Ramos (cell line): Measurements from ENCODE around the gene MEGF11.

Experiments
- in situ Hi-C: fragments of 300-500 bp; cut with MboI; formaldehyde crosslinking; loops from one replicate; pipeline ENCODE4 v1.14.3; 2022; ENCODE audit warnings: low sequenced_read_pairs; ENCODE audit not compliant: unreplicated experiment

Gene MEGF11

GRCh38 chr15:66184936-66185790 is 68.4 kb downstream of the MEGF11 start:
- in situ Hi-C loops = no loop called here

GRCh38 chr15:66184492-66184891 is 69.1 kb downstream of the MEGF11 start:
- in situ Hi-C loops = no loop called here

- in situ Hi-C loops = no loop called here
These were observed 72.9 kb downstream of the MEGF11 start for GRCh38 chr15:66180531-66181097.

GRCh38 chr15:66178531-66178910 is 75.0 kb downstream of the MEGF11 start:
- in situ Hi-C loops = no loop called here

GRCh38 chr15:66172324-66172980 is 81.1 kb downstream of the MEGF11 start:
- in situ Hi-C loops = loop anchor here (25.0 kb wide), 1 partner anchor 915 kb away; no protein-coding TSS in a partner anchor

GRCh38 chr15:66171841-66172240 is 81.7 kb downstream of the MEGF11 start:
- in situ Hi-C loops = loop anchor here (25.0 kb wide), 1 partner anchor 915 kb away; no protein-coding TSS in a partner anchor

- in situ Hi-C loops = loop anchor here (25.0 kb wide), 1 partner anchor 917 kb away; no protein-coding TSS in a partner anchor
These were observed 82.8 kb downstream of the MEGF11 start for GRCh38 chr15:66170716-66171115.

GRCh38 chr15:66170042-66170441 is 83.5 kb downstream of the MEGF11 start:
- in situ Hi-C loops = loop anchor here (25.0 kb wide), 1 partner anchor 917 kb away; no protein-coding TSS in a partner anchor

- in situ Hi-C loops = loop anchor here (25.0 kb wide), 1 partner anchor 918 kb away; no protein-coding TSS in a partner anchor
These were observed 83.9 kb downstream of the MEGF11 start for GRCh38 chr15:66169625-66170024.

GRCh38 chr15:66169023-66169422 is 84.5 kb downstream of the MEGF11 start:
- in situ Hi-C loops = loop anchor here (25.0 kb wide), 1 partner anchor 918 kb away; no protein-coding TSS in a partner anchor

- in situ Hi-C loops = loop anchor here (25.0 kb wide), 1 partner anchor 919 kb away; no protein-coding TSS in a partner anchor
These were observed 85.7 kb downstream of the MEGF11 start for GRCh38 chr15:66167854-66168253.

- in situ Hi-C loops = loop anchor here (25.0 kb wide), 1 partner anchor 921 kb away; no protein-coding TSS in a partner anchor
These were observed 87.7 kb downstream of the MEGF11 start for GRCh38 chr15:66165856-66166255.

- in situ Hi-C loops = loop anchor here (25.0 kb wide), 1 partner anchor 923 kb away; no protein-coding TSS in a partner anchor
These were observed 88.8 kb downstream of the MEGF11 start for GRCh38 chr15:66164788-66165187.

GRCh38 chr15:66163553-66163952 is 90.0 kb downstream of the MEGF11 start:
- in situ Hi-C loops = loop anchor here (25.0 kb wide), 1 partner anchor 924 kb away; no protein-coding TSS in a partner anchor

GRCh38 chr15:66162286-66162685 is 91.3 kb downstream of the MEGF11 start:
- in situ Hi-C loops = loop anchor here (25.0 kb wide), 1 partner anchor 925 kb away; no protein-coding TSS in a partner anchor

GRCh38 chr15:66161575-66162118 is 91.9 kb downstream of the MEGF11 start:
- in situ Hi-C loops = loop anchor here (25.0 kb wide), 1 partner anchor 926 kb away; no protein-coding TSS in a partner anchor

- in situ Hi-C loops = loop anchor here (25.0 kb wide), 1 partner anchor 926 kb away; no protein-coding TSS in a partner anchor
These were observed 92.4 kb downstream of the MEGF11 start for GRCh38 chr15:66161108-66161507.

- in situ Hi-C loops = loop anchor here (25.0 kb wide), 1 partner anchor 930 kb away; no protein-coding TSS in a partner anchor
These were observed 96.0 kb downstream of the MEGF11 start for GRCh38 chr15:66157507-66157906.

GRCh38 chr15:66156310-66156975 is 97.1 kb downstream of the MEGF11 start:
- in situ Hi-C loops = loop anchor here (25.0 kb wide), 1 partner anchor 931 kb away; no protein-coding TSS in a partner anchor
